BE2C (cell line): Measurements from ENCODE around the gene RALGPS1.

Source experiments
- DNase-seq: peaks from one replicate; pipeline ENCODE4 v3.0.0-alpha.2; 2020
- H3K27me3 ChIP-seq: fragments of 250-450 bp; sonication (Bioruptor Pico); 2 replicates; pipeline ENCODE4 v1.5.1; 2020; ENCODE audit warnings: mild to moderate bottlenecking
- H3K36me3 ChIP-seq: fragments of 250-450 bp; sonication (Bioruptor Pico); 2 replicates; pipeline ENCODE4 v1.5.1; 2020; ENCODE audit warnings: mild to moderate bottlenecking
- H3K4me1 ChIP-seq: fragments of 250-450 bp; sonication (Bioruptor Pico); 2 replicates; pipeline ENCODE4 v1.5.1; 2020
- H3K4me3 ChIP-seq: 2 replicates; pipeline ENCODE4 v1.5.1; 2011; ENCODE audit warnings: low read depth, low read length
- H3K9me3 ChIP-seq: fragments of 250-450 bp; sonication (Bioruptor Pico); 2 replicates; pipeline ENCODE4 v1.5.1; 2020
- CTCF ChIP-seq: IDR thresholded peaks from 2 replicates; pipeline ENCODE4 v1.5.1; 2012; ENCODE audit warnings: mild to moderate bottlenecking, low read depth, low read length

The RALGPS1 gene

DNA sequence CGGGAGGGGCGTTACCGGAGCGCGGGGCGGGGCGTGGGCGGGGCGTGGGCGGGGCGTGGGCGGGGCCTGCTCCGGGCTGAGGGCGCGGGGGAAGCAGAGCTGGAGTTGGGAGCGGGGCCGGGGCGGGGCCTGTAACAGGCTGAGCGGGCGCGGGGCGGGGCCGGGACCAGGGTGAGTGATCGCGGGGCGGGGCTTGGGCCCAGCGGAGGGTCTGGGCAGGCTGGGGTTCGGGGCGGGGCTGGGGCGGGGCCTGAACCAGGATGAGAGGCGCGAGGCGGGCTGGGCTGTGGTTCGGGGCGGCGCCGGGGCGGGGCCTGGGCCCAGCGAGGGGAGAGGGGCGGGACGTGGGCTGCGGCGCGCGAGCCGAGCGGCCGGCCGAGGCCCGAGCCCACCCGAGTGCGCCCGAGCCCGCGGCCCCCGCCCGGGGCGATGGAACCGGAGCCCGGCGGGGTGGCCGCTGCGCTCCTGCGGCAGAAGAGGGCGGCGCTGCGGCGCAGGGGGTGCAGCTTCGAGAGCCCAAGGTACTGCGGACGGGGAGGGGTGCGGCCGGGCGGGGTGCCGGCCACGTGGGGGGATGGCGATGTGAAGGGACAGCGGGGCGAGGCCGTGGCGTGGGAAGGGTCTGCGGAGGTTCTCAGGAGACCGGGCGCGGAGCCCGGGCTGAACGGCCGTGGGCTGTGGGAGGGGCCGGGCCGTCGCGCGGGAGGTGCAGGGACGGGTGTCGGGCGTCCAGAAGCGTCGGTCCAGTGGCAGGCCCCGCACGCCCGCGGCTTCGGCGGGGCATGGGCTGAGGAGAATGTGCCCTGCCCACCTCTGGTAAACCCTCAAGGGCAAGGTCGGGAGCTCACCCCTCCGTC is 310.5 kb downstream of the RALGPS1 start:
- no peaks in the 10 kb centered on the region for H3K9me3 ChIP-seq
- H3K4me3 ChIP-seq: peak overlapping the region; percentile 71
- DNase-seq: peak; percentile 99
- peaks cover 8% of the 10 kb centered on the region for H3K4me1 ChIP-seq
- no peaks in the 10 kb centered on the region; the same call in 1 of the 2 replicates for H3K36me3 ChIP-seq
- H3K27me3 ChIP-seq: no peaks in the 10 kb centered on the region
- no peak for TF ChIP-seq CTCF

DNA sequence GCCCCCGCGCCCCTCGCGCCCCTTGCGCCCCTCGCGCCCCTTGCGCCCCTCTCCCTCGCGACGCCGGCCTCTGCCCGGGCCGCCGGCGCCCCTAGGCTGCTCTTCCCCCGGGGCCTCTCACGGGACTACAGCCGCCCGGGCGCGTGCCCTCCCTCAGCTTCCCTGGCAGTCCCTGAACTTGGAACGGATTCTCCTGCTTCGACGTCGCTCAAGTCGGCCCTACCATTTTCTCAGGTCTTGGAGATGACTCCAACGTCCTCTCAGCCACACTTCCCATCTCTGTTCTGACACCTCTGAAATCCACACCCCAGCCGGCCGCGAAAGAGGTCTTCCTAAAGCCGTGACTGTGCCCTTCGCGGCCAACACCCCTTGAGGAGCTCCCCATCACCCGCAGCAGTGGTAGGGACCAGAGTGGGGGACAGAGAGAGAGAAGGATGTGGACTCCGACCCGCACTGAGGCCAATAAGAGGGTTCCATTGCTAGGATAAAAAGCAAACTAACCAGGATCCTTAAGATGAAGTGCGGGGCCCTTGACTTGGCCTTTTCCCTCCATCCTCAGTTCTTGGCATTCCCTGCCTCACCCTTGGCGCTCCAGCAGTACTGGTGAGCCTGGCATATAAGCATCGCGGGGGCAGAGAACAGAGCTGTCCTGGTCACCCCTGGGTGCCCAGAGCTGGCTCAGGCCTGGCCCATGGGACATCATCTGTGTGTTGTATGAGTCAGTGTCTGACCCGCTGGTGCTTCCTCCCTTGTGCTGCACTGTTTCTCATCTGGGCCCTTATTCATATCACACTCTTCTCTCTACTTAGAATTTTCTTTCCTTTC is 311.4 kb downstream of the RALGPS1 start:
- Histone ChIP-seq H3K4me1 (peaks cover 9% of the 10 kb centered on the region), H3K27me3 (no peaks in the 10 kb centered on the region), H3K4me3 (peak overlapping the region; percentile 71), H3K9me3 (no peaks in the 10 kb centered on the region), H3K36me3 (no peaks in the 10 kb centered on the region; the same call in 1 of the 2 replicates)
- no peak for DNase-seq
- no peak for TF ChIP-seq CTCF

DNA sequence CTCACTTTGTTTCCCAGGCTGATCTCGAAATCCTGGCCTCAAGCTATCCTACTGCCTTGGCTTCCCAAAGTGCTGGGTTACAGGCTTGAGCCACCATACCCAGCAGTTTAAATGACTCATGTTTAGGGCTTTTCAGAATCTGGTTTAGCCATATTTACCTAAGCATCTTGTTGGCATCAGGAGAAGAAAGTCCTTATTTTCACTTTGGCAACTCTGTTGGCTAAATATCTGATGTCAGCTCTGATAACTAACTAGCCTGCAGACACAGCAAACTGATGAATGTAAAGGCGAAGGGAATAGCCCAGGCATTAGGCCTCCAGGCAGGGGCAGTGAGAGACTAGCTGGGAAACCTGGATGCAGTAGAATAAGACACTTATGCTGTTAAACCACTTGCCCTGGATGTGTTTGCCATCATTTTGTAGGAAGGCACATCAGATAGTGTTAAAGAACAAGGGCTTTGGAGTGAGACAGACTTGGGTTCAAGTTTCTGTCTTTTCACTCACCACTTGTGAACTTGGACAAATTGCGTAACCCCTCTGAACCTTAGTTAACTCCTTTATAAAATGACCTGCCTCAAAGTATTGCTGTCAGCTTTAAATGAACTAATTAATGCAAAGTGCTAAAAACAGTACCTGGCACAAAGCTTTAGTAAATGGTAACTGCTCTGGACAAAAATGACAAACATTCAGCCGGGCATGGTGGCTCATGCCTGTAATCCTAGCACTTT is 315.3 kb downstream of the RALGPS1 start:
- Histone ChIP-seq H3K36me3 (no peaks in the 10 kb centered on the region; the same call in 1 of the 2 replicates), H3K9me3 (no peaks in the 10 kb centered on the region), H3K27me3 (no peaks in the 10 kb centered on the region), H3K4me3 (no peak overlapping the region), H3K4me1 (peaks cover 23% of the 10 kb centered on the region)
- no peak for DNase-seq
- TF ChIP-seq CTCF: 0 out of 2 replicates have a peak, but pooled peaks have one; percentile 1

DNA sequence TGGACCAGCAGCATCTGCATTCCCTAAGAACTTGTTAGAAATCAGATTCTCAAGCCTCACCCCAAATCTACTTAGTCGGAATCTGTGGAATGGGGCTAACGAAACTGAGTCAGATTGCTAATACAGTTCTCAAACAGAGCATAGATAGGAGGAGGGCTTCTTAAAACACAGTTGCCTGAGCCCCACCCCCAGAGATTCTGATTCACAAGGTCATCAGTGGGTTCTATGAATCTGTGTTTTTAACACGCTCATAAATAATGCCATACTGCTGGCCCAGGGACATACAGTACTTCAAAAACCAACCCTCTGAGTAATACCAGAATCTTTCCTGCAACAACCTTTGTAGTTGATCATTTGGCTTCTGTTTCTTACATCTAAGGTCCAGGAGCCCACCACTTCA is 317.1 kb downstream of the RALGPS1 start:
- no peak for DNase-seq
- H3K4me3 ChIP-seq: no peak overlapping the region
- no peaks in the 10 kb centered on the region; the same call in none of the 2 replicates for H3K36me3 ChIP-seq
- peaks cover 26% of the 10 kb centered on the region for H3K4me1 ChIP-seq
- H3K27me3 ChIP-seq: no peaks in the 10 kb centered on the region
- no peak for TF ChIP-seq CTCF
- H3K9me3 ChIP-seq: no peaks in the 10 kb centered on the region

- H3K27me3 ChIP-seq: no peaks in the 10 kb centered on the region
- peaks cover 26% of the 10 kb centered on the region for H3K4me1 ChIP-seq
- peaks cover 8% of the 10 kb centered on the region for H3K36me3 ChIP-seq
- TF ChIP-seq CTCF: no peak
- no peak for DNase-seq
- H3K4me3 ChIP-seq: no peak overlapping the region
- no peaks in the 10 kb centered on the region for H3K9me3 ChIP-seq
Measured at GRCh38 chr9:127232833-127233549, 318.4 kb downstream of the RALGPS1 start.
